ENCODE measurements around the gene MACROD2. TPM values are rescaled to one million over a fixed set of nuclear protein-coding genes. Genes with fewer than 3 reads are reported as not detected.

The MACROD2 gene
- total and polyA plus RNA-seq, 2 experiments from 2014 or later: 2.8 to 4.3 TPM

DNA sequence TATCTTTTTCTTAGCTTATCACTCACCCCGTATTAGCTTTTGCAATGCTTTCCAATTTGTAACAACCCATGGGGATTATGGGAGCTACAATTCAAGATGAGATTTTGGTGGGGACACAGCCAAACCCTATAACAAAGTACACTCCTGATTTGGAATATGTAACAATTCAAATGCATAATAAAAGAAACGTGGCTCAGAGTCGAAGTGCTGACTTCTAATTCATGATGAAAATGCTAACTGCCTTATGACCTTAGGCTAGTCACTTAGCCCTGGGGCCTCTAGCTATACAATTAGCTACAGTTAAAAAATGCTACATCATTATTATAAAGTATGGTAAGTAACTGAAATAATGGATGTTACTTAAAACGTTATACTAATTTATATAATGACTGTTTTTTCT, 1297.1 kb downstream of the MACROD2 start:
- Mint-ChIP-seq H3K36me3 (ENCODE audit: low read depth) (no peaks in the 10 kb centered on the region), H3K27ac (no peak overlapping the region), H3K9me3 (peaks cover 6% of the 10 kb centered on the region; the same call in 1 of the 3 replicates), H3K4me1 (peaks cover 14% of the 10 kb centered on the region; the same call in 2 of the 3 replicates), H3K27me3 (ENCODE audit: insufficient read depth, low read depth, poor library complexity) (no peaks in the 10 kb centered on the region), H3K4me3 (no peak overlapping the region)
- no peak for TF ChIP-seq JUNB (IDR thresholded peaks at IDR 0.05; ENCODE audit: unreplicated experiment)
- no peak for TF ChIP-seq EZH2 (IDR thresholded peaks at IDR 0.05; ENCODE audit: low read depth, unreplicated experiment)
- Histone ChIP-seq H4K20me1 (replicated peaks; ENCODE audit: insufficient read depth) (no peaks in the 10 kb centered on the region), H3K4me2 (no peak overlapping the region), H3K4me1 (ENCODE audit: insufficient read depth) (no peaks in the 10 kb centered on the region; the same call in 1 of the 2 replicates), H3K27me3 (ENCODE audit: insufficient read depth) (no peaks in the 10 kb centered on the region), H3F3A (replicated peaks; ENCODE audit: low read depth) (no peaks in the 10 kb centered on the region), H3K36me3 (ENCODE audit: insufficient read depth) (no peaks in the 10 kb centered on the region), H2AFZ (no peak overlapping the region), H3K79me2 (replicated peaks; ENCODE audit: insufficient read depth) (no peaks in the 10 kb centered on the region), H3K4me3 (no peak overlapping the region), H3K27ac (ENCODE audit: low read depth) (no peak overlapping the region), H3K9me2 (ENCODE audit: insufficient read depth) (peaks cover 4% of the 10 kb centered on the region; the same call in 1 of the 2 replicates)
- ATAC-seq (no peak), DNase-seq (ENCODE audit: low spot score) (no peak)

DNA sequence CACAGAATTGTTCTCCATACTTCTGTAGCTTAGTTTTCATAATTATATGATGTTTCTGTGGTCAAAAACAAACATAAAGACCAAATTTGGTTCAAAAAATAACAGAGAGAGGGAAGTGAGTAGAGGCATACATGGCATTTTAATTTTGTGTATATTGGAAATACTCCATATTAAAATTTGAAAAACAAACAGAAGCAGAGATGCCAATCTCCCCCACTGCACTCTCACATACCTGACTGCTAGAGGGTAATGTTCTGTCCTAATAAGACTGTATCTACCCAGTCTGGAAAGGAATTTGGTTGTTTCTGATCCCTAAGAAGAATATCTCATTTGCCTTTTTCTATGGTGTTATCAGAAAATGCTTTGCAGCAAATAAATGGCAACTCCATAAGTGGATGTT, 1301.1 kb downstream of the MACROD2 start:
- no peak overlapping the region for H3K27ac Mint-ChIP-seq
- Histone ChIP-seq H3K79me2 (replicated peaks; ENCODE audit: insufficient read depth) (no peaks in the 10 kb centered on the region), H3K4me3 (no peak overlapping the region), H3F3A (replicated peaks; ENCODE audit: low read depth) (no peaks in the 10 kb centered on the region), H3K4me1 (ENCODE audit: insufficient read depth) (no peaks in the 10 kb centered on the region), H2AFZ (no peak overlapping the region), H3K9me2 (ENCODE audit: insufficient read depth) (0 out of 2 replicates have a peak, but pooled peaks cover 5% of the 10 kb centered on the region), H4K20me1 (replicated peaks; ENCODE audit: insufficient read depth) (no peaks in the 10 kb centered on the region), H3K27ac (ENCODE audit: low read depth) (no peak overlapping the region), H3K27me3 (ENCODE audit: insufficient read depth) (no peaks in the 10 kb centered on the region), H3K4me2 (no peak overlapping the region), H3K36me3 (ENCODE audit: insufficient read depth) (no peaks in the 10 kb centered on the region)
- no peak for DNase-seq (ENCODE audit: low spot score)
- H3K4me1 Mint-ChIP-seq: no peaks in the 10 kb centered on the region
- peaks cover 6% of the 10 kb centered on the region for H3K27me3 Mint-ChIP-seq (ENCODE audit: insufficient read depth, low read depth, poor library complexity)
- no peak overlapping the region for H3K4me3 Mint-ChIP-seq
- H3K9me3 Mint-ChIP-seq: peaks cover 6% of the 10 kb centered on the region; the same call in 1 of the 3 replicates
- ATAC-seq: no peak
- no peaks in the 10 kb centered on the region for H3K36me3 Mint-ChIP-seq (ENCODE audit: low read depth)
- TF ChIP-seq ZNF114 (CRISPR knock-in tag; IDR thresholded peaks at IDR 0.05) (no peak), POLR2AphosphoS5 (IDR thresholded peaks at IDR 0.05; ENCODE audit: low read depth) (no peak), JUNB (IDR thresholded peaks at IDR 0.05; ENCODE audit: unreplicated experiment) (no peak), STAT1 (IDR thresholded peaks at IDR 0.05; ENCODE audit: unreplicated experiment) (no peak), NANOG (IDR thresholded peaks at IDR 0.05; ENCODE audit: borderline replicate concordance) (no peak), CTCF (conservative IDR thresholded peaks at IDR 0.05; ENCODE audit: low read depth in 2 of 2) (no peak), EZH2phosphoT487 (IDR thresholded peaks at IDR 0.05; ENCODE audit: unreplicated experiment) (no peak), ZNF331 (CRISPR knock-in tag; IDR thresholded peaks at IDR 0.05; ENCODE audit: low read depth) (no peak)
- TF ChIP-seq, protein P1, sequence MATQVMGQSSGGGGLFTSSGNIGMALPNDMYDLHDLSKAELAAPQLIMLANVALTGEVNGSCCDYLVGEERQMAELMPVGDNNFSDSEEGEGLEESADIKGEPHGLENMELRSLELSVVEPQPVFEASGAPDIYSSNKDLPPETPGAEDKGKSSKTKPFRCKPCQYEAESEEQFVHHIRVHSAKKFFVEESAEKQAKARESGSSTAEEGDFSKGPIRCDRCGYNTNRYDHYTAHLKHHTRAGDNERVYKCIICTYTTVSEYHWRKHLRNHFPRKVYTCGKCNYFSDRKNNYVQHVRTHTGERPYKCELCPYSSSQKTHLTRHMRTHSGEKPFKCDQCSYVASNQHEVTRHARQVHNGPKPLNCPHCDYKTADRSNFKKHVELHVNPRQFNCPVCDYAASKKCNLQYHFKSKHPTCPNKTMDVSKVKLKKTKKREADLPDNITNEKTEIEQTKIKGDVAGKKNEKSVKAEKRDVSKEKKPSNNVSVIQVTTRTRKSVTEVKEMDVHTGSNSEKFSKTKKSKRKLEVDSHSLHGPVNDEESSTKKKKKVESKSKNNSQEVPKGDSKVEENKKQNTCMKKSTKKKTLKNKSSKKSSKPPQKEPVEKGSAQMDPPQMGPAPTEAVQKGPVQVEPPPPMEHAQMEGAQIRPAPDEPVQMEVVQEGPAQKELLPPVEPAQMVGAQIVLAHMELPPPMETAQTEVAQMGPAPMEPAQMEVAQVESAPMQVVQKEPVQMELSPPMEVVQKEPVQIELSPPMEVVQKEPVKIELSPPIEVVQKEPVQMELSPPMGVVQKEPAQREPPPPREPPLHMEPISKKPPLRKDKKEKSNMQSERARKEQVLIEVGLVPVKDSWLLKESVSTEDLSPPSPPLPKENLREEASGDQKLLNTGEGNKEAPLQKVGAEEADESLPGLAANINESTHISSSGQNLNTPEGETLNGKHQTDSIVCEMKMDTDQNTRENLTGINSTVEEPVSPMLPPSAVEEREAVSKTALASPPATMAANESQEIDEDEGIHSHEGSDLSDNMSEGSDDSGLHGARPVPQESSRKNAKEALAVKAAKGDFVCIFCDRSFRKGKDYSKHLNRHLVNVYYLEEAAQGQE (IDR thresholded peaks at IDR 0.05; ENCODE audit: unreplicated experiment): no peak
- TF ChIP-seq, protein P2, sequence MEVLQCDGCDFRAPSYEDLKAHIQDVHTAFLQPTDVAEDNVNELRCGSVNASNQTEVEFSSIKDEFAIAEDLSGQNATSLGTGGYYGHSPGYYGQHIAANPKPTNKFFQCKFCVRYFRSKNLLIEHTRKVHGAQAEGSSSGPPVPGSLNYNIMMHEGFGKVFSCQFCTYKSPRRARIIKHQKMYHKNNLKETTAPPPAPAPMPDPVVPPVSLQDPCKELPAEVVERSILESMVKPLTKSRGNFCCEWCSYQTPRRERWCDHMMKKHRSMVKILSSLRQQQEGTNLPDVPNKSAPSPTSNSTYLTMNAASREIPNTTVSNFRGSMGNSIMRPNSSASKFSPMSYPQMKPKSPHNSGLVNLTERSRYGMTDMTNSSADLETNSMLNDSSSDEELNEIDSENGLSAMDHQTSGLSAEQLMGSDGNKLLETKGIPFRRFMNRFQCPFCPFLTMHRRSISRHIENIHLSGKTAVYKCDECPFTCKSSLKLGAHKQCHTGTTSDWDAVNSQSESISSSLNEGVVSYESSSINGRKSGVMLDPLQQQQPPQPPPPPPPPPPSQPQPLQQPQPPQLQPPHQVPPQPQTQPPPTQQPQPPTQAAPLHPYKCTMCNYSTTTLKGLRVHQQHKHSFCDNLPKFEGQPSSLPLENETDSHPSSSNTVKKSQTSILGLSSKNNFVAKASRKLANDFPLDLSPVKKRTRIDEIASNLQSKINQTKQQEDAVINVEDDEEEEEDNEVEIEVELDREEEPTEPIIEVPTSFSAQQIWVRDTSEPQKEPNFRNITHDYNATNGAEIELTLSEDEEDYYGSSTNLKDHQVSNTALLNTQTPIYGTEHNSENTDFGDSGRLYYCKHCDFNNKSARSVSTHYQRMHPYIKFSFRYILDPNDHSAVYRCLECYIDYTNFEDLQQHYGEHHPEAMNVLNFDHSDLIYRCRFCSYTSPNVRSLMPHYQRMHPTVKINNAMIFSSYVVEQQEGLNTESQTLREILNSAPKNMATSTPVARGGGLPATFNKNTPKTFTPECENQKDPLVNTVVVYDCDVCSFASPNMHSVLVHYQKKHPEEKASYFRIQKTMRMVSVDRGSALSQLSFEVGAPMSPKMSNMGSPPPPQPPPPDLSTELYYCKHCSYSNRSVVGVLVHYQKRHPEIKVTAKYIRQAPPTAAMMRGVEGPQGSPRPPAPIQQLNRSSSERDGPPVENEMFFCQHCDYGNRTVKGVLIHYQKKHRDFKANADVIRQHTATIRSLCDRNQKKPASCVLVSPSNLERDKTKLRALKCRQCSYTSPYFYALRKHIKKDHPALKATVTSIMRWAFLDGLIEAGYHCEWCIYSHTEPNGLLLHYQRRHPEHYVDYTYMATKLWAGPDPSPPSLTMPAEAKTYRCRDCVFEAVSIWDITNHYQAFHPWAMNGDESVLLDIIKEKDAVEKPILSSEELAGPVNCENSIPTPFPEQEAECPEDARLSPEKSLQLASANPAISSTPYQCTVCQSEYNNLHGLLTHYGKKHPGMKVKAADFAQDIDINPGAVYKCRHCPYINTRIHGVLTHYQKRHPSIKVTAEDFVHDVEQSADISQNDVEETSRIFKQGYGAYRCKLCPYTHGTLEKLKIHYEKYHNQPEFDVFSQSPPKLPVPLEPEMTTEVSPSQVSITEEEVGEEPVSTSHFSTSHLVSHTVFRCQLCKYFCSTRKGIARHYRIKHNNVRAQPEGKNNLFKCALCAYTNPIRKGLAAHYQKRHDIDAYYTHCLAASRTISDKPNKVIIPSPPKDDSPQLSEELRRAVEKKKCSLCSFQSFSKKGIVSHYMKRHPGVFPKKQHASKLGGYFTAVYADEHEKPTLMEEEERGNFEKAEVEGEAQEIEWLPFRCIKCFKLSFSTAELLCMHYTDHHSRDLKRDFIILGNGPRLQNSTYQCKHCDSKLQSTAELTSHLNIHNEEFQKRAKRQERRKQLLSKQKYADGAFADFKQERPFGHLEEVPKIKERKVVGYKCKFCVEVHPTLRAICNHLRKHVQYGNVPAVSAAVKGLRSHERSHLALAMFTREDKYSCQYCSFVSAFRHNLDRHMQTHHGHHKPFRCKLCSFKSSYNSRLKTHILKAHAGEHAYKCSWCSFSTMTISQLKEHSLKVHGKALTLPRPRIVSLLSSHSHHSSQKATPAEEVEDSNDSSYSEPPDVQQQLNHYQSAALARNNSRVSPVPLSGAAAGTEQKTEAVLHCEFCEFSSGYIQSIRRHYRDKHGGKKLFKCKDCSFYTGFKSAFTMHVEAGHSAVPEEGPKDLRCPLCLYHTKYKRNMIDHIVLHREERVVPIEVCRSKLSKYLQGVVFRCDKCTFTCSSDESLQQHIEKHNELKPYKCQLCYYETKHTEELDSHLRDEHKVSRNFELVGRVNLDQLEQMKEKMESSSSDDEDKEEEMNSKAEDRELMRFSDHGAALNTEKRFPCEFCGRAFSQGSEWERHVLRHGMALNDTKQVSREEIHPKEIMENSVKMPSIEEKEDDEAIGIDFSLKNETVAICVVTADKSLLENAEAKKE (CRISPR knock-in tag; IDR thresholded peaks at IDR 0.05): no peak

Data from GM23338 (cell line).